ENCODE data around the gene DPP7. TPM values are rescaled to one million over a fixed set of nuclear protein-coding genes. Genes with fewer than 3 reads are reported as not detected.
A peak's percentile ranks its signal among the peaks of the same experiment; 100 is the strongest.

DPP7 gene
- total and polyA plus RNA-seq, 2 of the 4 experiments (the other 2 are of a cell fraction) = 14.9 to 76.4 TPM

DNA sequence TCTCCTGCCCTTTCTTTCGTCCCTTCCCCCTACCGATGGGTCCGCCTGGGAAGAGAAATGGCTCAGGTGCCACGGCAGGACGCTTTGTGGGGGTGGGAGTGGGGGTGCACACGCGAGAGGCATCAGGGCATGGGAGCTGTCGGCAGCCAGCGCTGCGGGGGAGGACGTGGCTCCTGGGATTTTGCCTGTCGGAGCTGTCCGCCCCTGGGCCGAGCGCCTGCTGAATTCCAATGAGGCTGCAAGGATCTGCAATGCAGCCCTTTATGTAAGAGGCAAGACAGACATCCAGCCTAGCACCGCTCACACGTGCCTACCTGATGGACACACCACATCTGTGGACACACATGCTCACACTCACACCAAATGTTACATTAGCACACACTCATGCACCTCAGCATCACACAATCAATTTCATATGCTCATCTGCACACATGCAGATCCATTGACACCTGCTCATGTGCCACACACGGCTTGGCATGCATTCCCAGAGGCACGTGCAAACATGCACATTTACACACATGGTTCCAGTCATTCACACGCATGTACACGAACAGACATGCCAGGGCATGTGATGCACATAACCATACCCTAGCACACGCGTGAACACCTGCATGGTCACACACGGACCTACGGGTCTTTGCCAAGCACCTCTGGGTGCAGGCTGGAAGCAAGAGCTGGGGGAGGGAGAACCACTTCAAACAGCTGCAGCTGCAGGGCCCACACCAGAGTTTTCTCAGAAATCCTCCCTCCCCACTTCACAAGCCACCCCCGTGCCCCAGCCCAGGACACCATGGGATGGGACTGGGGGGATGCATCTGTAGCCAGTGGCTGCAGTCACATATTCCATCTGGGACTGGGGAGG lies 25.8 kb upstream of the DPP7 start:
- no peak overlapping the region for H3K4ac ChIP-seq (ENCODE audit: low read depth, low read length)
- no peaks in the 10 kb centered on the region for H3K9me3 ChIP-seq (ENCODE audit: control insufficient read depth, insufficient read depth, low read length)
- no peak overlapping the region for H3K18ac ChIP-seq (ENCODE audit: low read depth, low read length)
- intact Hi-C loops (cut with micrococcal nuclease) (no loop called here), in situ Hi-C loops (cut with MboI; ENCODE audit: low sequenced_read_pairs) (no loop called here), dilution Hi-C loops (cut with HindIII; ENCODE audit: low sequenced_read_pairs, unreplicated experiment) (no loop called here)
- no TSS peak for BruUV-seq (replicated peaks)
- H3K27me3 ChIP-seq (ENCODE audit: control insufficient read depth, insufficient read depth, low read length) = peaks cover 69% of the 10 kb centered on the region
- H3K56ac ChIP-seq (ENCODE audit: extremely low read depth, insufficient read depth, low read length) = no peak overlapping the region
- H3K4me3 ChIP-seq (ENCODE audit: insufficient read depth, low read depth, low read length) = no peak overlapping the region
- no peak overlapping the region for H3K9ac ChIP-seq (ENCODE audit: low read depth, low read length)
- H2BK15ac ChIP-seq (ENCODE audit: low read depth, low read length) = no peak overlapping the region
- peaks cover 4% of the 10 kb centered on the region; the same call in 1 of the 2 replicates for H3K9me1 ChIP-seq (ENCODE audit: insufficient read depth, low read length)
- H3K4me2 ChIP-seq (ENCODE audit: low read depth, low read length) = no peak overlapping the region
- no peak overlapping the region for H2BK120ac ChIP-seq (ENCODE audit: low read depth, low read length)
- no peaks in the 10 kb centered on the region for H3K79me1 ChIP-seq (ENCODE audit: low read depth in 1 of 2, low read length in 2 of 2)
- H3K4me1 ChIP-seq (ENCODE audit: control insufficient read depth, insufficient read depth, low read length) = no peaks in the 10 kb centered on the region; the same call in 1 of the 2 replicates
- no peak overlapping the region for H2AFZ ChIP-seq (replicated peaks; ENCODE audit: low read length, poor library complexity)
- H4K20me1 ChIP-seq (ENCODE audit: insufficient read depth, low read length) = no peaks in the 10 kb centered on the region; the same call in 1 of the 2 replicates
- DNase-seq = no peak
- H3K23ac ChIP-seq (ENCODE audit: low read depth, low read length) = no peak overlapping the region; the same call in 1 of the 2 replicates
- no peak overlapping the region for H4K5ac ChIP-seq (ENCODE audit: low read depth, low read length)
- H3K14ac ChIP-seq (replicated peaks; ENCODE audit: low read depth, low read length) = no peak overlapping the region
- no peak overlapping the region for H2AK5ac ChIP-seq (ENCODE audit: low read depth, low read length)
- ChIA-PET POLR2A (ENCODE audit: unreplicated experiment) (no interaction called here), CTCF (no interaction called here)
- H4K8ac ChIP-seq (ENCODE audit: low read depth in 2 of 2, low read length in 2 of 2) = no peak overlapping the region
- H4K91ac ChIP-seq (ENCODE audit: insufficient read depth, low read depth, low read length) = no peak overlapping the region
- no peak overlapping the region for H3K27ac ChIP-seq (ENCODE audit: insufficient read depth, low read length)
- no peak overlapping the region for H2BK20ac ChIP-seq (ENCODE audit: low read depth, low read length)
- H2BK5ac ChIP-seq (ENCODE audit: low read depth, low read length, poor library complexity, severe bottlenecking) = no peak overlapping the region
- no peaks in the 10 kb centered on the region for H3K36me3 ChIP-seq (ENCODE audit: control insufficient read depth, insufficient read depth, low read length)
- TF ChIP-seq MAFK (IDR thresholded peaks at IDR 0.05; ENCODE audit: low read depth, low read length) = no peak
- no peak for TF ChIP-seq FOS (IDR thresholded peaks at IDR 0.05; ENCODE audit: low read depth, low read length)
- TF ChIP-seq RAD21 (IDR thresholded peaks at IDR 0.05; ENCODE audit: low read length) = no peak
- no peak for TF ChIP-seq BHLHE40 (IDR thresholded peaks at IDR 0.05; ENCODE audit: low read depth, low read length)
- TF ChIP-seq, protein P1, sequence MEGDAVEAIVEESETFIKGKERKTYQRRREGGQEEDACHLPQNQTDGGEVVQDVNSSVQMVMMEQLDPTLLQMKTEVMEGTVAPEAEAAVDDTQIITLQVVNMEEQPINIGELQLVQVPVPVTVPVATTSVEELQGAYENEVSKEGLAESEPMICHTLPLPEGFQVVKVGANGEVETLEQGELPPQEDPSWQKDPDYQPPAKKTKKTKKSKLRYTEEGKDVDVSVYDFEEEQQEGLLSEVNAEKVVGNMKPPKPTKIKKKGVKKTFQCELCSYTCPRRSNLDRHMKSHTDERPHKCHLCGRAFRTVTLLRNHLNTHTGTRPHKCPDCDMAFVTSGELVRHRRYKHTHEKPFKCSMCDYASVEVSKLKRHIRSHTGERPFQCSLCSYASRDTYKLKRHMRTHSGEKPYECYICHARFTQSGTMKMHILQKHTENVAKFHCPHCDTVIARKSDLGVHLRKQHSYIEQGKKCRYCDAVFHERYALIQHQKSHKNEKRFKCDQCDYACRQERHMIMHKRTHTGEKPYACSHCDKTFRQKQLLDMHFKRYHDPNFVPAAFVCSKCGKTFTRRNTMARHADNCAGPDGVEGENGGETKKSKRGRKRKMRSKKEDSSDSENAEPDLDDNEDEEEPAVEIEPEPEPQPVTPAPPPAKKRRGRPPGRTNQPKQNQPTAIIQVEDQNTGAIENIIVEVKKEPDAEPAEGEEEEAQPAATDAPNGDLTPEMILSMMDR (conservative IDR thresholded peaks at IDR 0.05; ENCODE audit: low read depth, low read length) = no peak
- no peak for TF ChIP-seq POLR2A (IDR thresholded peaks at IDR 0.05; ENCODE audit: low read depth, low read length)
- TF ChIP-seq MAZ (IDR thresholded peaks at IDR 0.05; ENCODE audit: borderline replicate concordance, low read depth, low read length) = no peak
- no peak for TF ChIP-seq RFX5 (IDR thresholded peaks at IDR 0.05; ENCODE audit: low read depth, low read length)
- no peak for TF ChIP-seq CHD1 (IDR thresholded peaks at IDR 0.05; ENCODE audit: low read depth, low read length)
- no peak for TF ChIP-seq RCOR1 (IDR thresholded peaks at IDR 0.05; ENCODE audit: insufficient replicate concordance, low read length)
- ATAC-seq (ENCODE audit: low read depth) = no peak
- H2AK9ac ChIP-seq (replicated peaks; ENCODE audit: low read depth, low read length, poor library complexity) = peak overlapping the region; percentile 16
- 39% methylated on average over 11 of the region's 26 CpGs; no CpG with 5 or more reads in 1 of the 2 experiments for WGBS, 2 experiments (ENCODE audit: extremely low coverage in 2 of 2, insufficient read length in 1 of 2)

Data from IMR-90 (cell line).